Stimulated activated CD8-positive, alpha-beta memory T cell treated with anti-CD3 and anti-CD28 coated beads, Interleukin-15, amount 100 ng/mL, for 24 hours (primary cell): Measurements from ENCODE around the gene LNPEP.
"Not testable (repeated sequence)": the region's sequence is repeated elsewhere in the genome, so short reads cannot be mapped to it uniquely, and the experiment has no call there.

Experiments used
- DNase-seq: peaks from one replicate; pipeline ENCODE4 v3.0.0-alpha.2; 2020; ENCODE audit warnings: low read depth

Gene LNPEP

GRCh38 chr5:97063251-97063650, 127.4 kb downstream of the LNPEP start:
- DNase-seq = no peak

- DNase-seq = no peak
Observed at GRCh38 chr5:97065475-97065874, 129.6 kb downstream of the LNPEP start.

GRCh38 chr5:97067296-97067850, 131.5 kb downstream of the LNPEP start:
- no peak for DNase-seq

GRCh38 chr5:97070234-97070633, 134.4 kb downstream of the LNPEP start:
- DNase-seq = no peak

GRCh38 chr5:97071101-97071500, 135.2 kb downstream of the LNPEP start:
- no peak for DNase-seq

GRCh38 chr5:97071993-97072392, 136.1 kb downstream of the LNPEP start:
- DNase-seq = no peak

- no peak for DNase-seq
Observed at GRCh38 chr5:97072696-97073095, 136.8 kb downstream of the LNPEP start.

GRCh38 chr5:97073420-97073819, 137.5 kb downstream of the LNPEP start:
- DNase-seq = no peak

GRCh38 chr5:97074859-97075489, 139.1 kb downstream of the LNPEP start:
- DNase-seq = no peak

GRCh38 chr5:97075649-97076048, 139.8 kb downstream of the LNPEP start:
- DNase-seq = no peak

GRCh38 chr5:97076098-97076497, 140.2 kb downstream of the LNPEP start:
- no peak for DNase-seq

GRCh38 chr5:97077246-97077645, 141.4 kb downstream of the LNPEP start:
- DNase-seq = no peak

- no peak for DNase-seq
Observed at GRCh38 chr5:97078958-97079743, 143.3 kb downstream of the LNPEP start.

- DNase-seq = not testable (repeated sequence)
Observed at GRCh38 chr5:97084782-97085458, 149.0 kb downstream of the LNPEP start.

- DNase-seq = no peak
Observed at GRCh38 chr5:97085459-97086181, 149.7 kb downstream of the LNPEP start.
